KOPT-K1 (cell line): ENCODE results near the gene OTUB2.

Experiments used
- H3K27ac ChIP-seq: fragments of 200-600 bp; sonication (generic); 2 replicates; pipeline ENCODE4 v1.5.1; 2016; ENCODE audit warnings: antibody characterized with exemption, mild to moderate bottlenecking, low read depth, low read length; ENCODE audit not compliant: poor library complexity, severe bottlenecking
- H3K36me3 ChIP-seq: fragments of 200-600 bp; sonication (generic); 2 replicates; pipeline ENCODE4 v1.5.1; 2017; ENCODE audit warnings: antibody characterized with exemption, mild to moderate bottlenecking, low read length, moderate library complexity; ENCODE audit not compliant: insufficient read depth
- H3K9me3 ChIP-seq: fragments of 200-600 bp; sonication (generic); 2 replicates; pipeline ENCODE4 v1.5.1; 2017; ENCODE audit warnings: antibody characterized with exemption, low read length, mild to moderate bottlenecking; ENCODE audit not compliant: insufficient read depth, poor library complexity, severe bottlenecking

OTUB2 gene

GRCh38 chr14:94048691-94049624, 22.8 kb downstream of the OTUB2 start:
- Histone ChIP-seq H3K27ac (no peak overlapping the region), H3K9me3 (no peaks in the 10 kb centered on the region), H3K36me3 (peaks cover 99% of the 10 kb centered on the region)

GRCh38 chr14:94049625-94050023, 23.5 kb downstream of the OTUB2 start:
- Histone ChIP-seq H3K27ac (no peak overlapping the region), H3K9me3 (no peaks in the 10 kb centered on the region), H3K36me3 (peaks cover 99% of the 10 kb centered on the region)

GRCh38 chr14:94050231-94050880, 24.2 kb downstream of the OTUB2 start:
- Histone ChIP-seq H3K27ac (no peak overlapping the region), H3K36me3 (peaks cover 99% of the 10 kb centered on the region), H3K9me3 (no peaks in the 10 kb centered on the region)

- Histone ChIP-seq H3K9me3 (no peaks in the 10 kb centered on the region), H3K27ac (no peak overlapping the region), H3K36me3 (peaks cover 99% of the 10 kb centered on the region)
Measured at GRCh38 chr14:94051115-94051514, 25.0 kb downstream of the OTUB2 start.

GRCh38 chr14:94051779-94052178, 25.6 kb downstream of the OTUB2 start:
- no peak overlapping the region for H3K27ac ChIP-seq
- H3K36me3 ChIP-seq: peaks cover 99% of the 10 kb centered on the region
- no peaks in the 10 kb centered on the region for H3K9me3 ChIP-seq

GRCh38 chr14:94052199-94052598, 26.1 kb downstream of the OTUB2 start:
- Histone ChIP-seq H3K27ac (no peak overlapping the region), H3K36me3 (peaks cover 99% of the 10 kb centered on the region), H3K9me3 (no peaks in the 10 kb centered on the region)

GRCh38 chr14:94052662-94053061, 26.5 kb downstream of the OTUB2 start:
- Histone ChIP-seq H3K9me3 (no peaks in the 10 kb centered on the region), H3K36me3 (peaks cover 99% of the 10 kb centered on the region), H3K27ac (no peak overlapping the region)

- no peak overlapping the region for H3K27ac ChIP-seq
- H3K9me3 ChIP-seq: no peaks in the 10 kb centered on the region
- peaks cover 99% of the 10 kb centered on the region for H3K36me3 ChIP-seq
Measured at GRCh38 chr14:94054401-94054800, 28.3 kb downstream of the OTUB2 start.

GRCh38 chr14:94054936-94055335, 28.8 kb downstream of the OTUB2 start:
- no peaks in the 10 kb centered on the region for H3K9me3 ChIP-seq
- H3K36me3 ChIP-seq: peaks cover 99% of the 10 kb centered on the region
- H3K27ac ChIP-seq: no peak overlapping the region

- no peaks in the 10 kb centered on the region for H3K9me3 ChIP-seq
- H3K27ac ChIP-seq: no peak overlapping the region
- peaks cover 99% of the 10 kb centered on the region for H3K36me3 ChIP-seq
Measured at GRCh38 chr14:94056579-94057308, 30.6 kb downstream of the OTUB2 start.

GRCh38 chr14:94058128-94058673, 32.1 kb downstream of the OTUB2 start:
- Histone ChIP-seq H3K27ac (no peak overlapping the region), H3K36me3 (peaks cover 99% of the 10 kb centered on the region), H3K9me3 (no peaks in the 10 kb centered on the region)

- H3K36me3 ChIP-seq: peaks cover 100% of the 10 kb centered on the region
- H3K27ac ChIP-seq: no peak overlapping the region
- H3K9me3 ChIP-seq: no peaks in the 10 kb centered on the region
Measured at GRCh38 chr14:94058674-94059138, 32.6 kb downstream of the OTUB2 start.

- H3K27ac ChIP-seq: no peak overlapping the region
- no peaks in the 10 kb centered on the region for H3K9me3 ChIP-seq
- peaks cover 87% of the 10 kb centered on the region for H3K36me3 ChIP-seq
Measured at GRCh38 chr14:94059998-94060397, 33.9 kb downstream of the OTUB2 start.

GRCh38 chr14:94062344-94062940, 36.3 kb downstream of the OTUB2 start:
- Histone ChIP-seq H3K9me3 (no peaks in the 10 kb centered on the region), H3K27ac (no peak overlapping the region), H3K36me3 (peaks cover 63% of the 10 kb centered on the region)
